Kidney capillary endothelial cell (primary cell): ENCODE results near the gene UFD1.
A peak's percentile ranks its signal among the peaks of the same experiment; 100 is the strongest.

Experiments used
- DNase-seq: peaks from one replicate; pipeline ENCODE4 v3.0.0-alpha.2; 2018; ENCODE audit warnings: low spot score

Gene UFD1

DNA sequence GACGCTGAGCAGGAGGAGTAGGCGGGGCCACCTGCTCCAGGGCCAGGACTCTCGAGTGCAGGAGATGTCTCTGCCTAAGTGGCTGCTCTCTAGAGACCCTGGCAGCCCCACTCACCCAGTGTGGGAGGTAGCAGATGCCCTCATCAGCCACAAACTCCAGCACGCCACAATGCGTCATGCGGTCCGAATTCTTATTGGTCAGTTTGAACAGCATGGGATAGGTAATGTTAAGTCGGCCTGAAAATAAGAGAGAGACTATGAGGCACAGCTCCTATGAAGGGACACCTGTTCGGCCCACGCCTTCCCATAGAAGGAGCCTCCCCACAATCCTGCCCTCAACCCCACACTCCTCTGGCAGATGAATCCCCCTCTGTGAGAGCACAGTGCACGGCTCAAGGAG is 7.4 kb downstream of the UFD1 start:
- no peak for DNase-seq

DNA sequence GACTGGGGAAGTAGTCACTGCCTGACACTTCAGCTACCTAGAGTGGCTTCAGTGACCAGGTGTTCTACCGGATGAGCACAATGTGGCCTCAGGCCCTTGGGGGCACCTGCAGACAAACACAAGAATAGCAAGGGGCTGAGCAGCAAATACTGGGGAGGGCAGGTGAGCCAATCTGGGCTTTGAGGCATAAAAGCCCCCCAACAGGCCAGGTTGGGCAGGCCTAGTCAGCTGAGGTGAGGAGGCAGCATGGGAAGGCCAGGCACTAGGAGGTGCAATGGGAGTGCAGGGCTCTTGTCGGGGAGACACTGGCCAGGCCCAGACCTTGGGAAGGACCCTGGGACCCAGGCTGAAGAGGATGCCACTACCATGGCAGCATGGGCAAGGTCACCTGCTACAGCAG is 9.0 kb downstream of the UFD1 start:
- no peak for DNase-seq

DNA sequence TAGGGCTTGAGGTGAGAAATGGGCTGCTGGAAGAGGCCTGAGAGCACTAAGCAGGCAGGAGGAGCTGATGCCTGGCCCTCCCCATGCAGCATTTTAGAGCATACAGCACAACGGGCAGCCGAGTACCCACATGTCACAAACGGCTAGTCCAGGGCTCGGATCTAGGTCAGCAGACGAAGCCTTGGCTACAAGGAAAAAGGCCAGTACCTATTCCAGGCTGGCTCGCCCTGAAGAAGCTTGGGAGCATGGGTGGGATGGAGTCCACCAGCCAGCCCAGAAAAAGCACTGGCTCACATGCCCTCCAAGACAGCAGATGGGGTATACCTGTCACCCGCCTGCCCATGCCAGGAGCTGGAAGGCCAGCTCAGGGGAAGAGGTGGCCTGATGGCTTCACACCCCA is 9.6 kb downstream of the UFD1 start:
- DNase-seq = no peak

DNA sequence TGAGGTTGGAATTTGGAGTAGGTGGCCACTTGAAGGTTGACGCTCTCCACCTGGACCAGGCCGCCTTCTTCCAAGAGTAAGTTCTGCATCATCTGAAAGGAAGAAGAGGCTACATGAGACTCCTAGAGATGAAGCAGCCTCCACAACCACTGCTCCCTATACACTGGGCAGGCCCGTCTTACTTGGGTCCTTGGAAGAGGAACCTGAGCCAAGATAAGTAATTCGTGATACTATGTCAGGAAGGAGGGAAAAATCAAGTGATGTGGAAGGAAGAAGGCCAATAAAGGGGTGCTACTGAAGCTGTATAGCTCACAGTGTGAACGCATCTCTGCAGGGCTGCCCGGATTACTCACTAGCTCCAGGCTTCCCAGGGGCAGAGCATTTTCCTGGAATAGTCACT is 11.1 kb downstream of the UFD1 start:
- no peak for DNase-seq

DNA sequence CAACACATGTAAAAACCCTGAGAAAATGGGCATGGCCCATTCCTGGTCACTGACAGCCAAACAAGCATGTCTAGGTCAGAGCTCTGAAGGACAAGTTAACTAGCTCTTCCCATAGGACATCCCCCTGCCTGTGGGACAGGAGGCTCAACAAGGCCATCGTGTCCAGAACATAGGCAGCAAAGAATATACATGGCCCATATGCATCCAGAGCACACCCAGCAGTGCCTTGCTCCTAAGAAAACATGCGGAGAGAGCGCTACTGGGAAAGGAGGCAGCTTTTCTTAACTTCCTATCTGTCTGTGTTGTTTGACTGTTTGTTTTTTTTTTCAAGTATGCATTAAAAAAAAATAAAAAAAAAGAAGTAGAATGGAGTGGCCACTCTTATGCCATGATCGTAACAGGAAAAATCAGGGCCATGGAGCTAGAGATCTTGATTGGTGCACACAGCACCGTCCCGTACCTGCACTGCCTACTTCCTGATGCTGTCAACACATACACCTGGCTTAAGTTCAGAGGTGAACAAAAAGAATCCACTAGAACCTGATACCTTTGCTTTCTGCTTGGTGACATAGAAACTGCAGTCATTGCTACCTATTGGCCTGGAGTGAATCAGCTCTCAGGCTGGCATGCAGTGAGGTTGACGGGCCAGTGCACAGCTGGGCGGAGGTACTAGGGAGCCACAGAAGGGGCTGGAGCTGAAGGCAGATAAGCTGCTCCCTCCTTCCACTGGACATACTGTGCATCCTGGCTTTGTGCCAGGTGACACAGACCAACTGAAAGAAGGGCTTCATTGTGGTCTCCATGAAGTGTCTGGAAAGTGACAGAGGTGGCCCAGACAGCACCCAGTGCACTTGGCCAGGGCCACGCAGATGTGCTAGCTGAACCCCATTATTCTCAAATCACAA is 11.9 kb downstream of the UFD1 start:
- no peak for DNase-seq

DNA sequence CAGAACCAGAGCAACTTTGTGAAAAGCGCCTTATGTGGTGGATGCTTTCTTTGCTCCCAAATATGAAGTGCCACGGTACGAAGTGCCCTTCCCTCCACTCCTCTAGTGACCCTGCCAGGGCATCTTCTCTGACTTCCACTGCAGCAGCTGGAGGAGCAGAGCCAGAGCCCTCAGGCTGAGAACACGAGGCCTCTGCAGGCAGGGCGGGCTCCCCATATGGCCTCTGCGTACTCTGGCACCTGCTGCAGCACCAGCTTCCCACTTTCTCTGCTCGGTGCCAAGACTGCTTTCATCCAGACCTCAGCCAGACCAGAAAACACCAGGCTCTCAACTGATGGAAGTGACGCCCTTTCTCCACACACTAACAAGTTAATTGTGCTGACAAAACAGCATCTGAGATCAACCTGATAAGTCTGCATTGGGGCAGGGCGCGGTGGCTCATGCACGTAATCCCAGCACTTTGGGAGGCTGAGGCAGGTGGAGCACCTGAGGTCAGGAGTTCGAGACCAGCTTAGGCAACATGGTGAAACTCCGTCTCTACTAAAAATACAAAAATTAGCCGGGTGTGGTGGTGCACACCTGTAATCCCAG is 12.8 kb downstream of the UFD1 start:
- DNase-seq = no peak

DNA sequence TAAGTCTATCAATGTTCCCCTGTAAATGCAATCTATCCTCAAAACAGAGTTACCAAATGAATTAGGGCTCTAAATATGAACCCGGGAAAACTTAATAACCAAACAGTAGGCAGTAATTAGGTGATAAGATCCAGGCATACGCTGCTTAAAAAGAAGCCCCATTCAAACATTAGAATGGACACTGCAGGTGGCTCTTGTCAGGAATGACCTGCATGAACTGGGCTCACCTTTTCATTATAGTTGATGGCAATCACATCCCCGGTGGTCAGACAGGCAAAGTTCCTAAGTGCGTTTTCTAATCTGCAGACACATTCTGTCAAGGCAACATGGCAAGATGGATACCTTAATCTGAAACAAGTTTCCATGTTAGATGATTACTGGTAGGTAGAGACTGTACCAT is 14.0 kb downstream of the UFD1 start:
- DNase-seq = no peak

DNA sequence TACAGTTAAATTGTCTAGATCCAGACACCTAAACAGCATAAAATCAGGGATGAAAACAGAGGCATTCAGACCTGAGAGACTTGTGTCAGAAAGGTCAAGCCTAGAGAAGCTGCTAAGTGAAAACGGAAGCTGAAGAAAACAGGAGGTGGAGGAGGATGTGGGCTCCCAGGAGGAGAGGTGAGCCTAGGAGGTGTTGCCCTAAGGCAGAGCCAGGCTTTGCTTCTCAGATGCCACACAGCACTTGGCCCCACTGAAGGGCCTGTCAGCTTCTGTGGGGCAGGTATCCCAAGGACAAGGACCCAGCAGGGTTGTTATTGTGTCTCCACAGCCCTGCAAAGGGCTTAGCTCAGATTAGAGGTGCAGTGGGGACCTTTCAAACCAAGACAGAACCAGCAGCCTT is 14.4 kb downstream of the UFD1 start:
- DNase-seq = no peak

DNA sequence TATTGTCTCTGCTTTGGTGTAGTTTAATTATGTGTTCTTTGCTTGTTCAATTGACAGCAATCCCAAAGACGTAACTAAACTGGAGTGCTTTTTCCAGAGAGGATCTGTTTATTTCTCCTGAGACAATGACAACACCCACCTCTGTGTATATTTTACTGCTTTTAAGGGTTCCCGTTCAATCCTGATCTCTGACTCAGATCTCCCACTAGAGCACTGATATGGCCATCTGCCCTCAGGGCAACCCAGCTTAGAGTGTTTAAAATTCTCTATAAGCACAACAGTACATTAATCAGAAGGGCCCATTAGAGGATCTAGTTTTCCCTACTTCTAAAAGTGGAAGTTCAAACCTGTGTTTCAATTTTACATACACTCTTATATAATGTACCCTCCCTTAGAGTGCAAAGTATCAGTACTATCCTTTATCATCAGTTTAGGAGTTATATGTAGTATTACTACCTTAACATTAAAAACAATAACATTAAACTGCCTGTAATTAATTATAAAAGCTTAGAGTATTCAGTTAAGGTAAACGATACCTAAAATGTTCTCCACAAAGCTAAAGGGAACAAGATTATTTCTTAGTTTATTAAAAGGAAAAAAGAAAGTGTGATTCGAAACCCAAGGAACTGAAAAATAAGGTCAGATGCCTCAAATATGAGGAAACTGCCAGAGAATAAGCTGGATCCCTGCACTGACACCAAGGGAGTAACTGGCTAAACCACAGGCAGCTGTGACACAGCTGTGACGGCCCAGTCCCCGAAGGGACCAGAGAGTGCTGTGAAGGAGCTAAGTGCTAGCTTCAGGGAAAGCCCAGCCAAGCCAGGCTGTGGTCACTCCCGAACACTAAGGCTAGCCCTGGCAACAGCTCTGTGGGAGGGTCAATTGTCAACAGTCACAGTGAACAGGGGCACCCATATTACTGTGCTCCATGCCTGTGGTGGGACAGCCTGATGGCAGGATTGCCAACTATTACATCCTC is 15.2 kb downstream of the UFD1 start:
- DNase-seq = no peak

DNA sequence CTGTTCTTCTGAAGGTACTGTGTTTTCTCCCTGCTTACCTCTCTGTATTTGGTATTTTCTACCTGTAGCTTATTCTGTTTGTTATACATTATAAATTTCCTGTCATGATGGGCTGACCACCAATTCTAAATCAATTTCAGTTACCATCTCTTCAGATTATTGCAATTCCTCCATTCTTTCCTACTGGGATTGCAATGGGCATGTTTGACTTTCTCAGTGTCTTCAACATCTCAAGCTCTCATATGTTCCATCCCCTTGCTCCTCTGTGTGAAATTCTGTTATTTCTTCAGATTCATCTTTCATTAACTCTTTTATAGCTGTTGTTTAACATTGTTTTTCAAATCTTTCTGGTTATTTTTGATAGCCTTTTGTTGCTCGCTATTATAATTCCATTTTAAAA is 16.0 kb downstream of the UFD1 start:
- no peak for DNase-seq

DNA sequence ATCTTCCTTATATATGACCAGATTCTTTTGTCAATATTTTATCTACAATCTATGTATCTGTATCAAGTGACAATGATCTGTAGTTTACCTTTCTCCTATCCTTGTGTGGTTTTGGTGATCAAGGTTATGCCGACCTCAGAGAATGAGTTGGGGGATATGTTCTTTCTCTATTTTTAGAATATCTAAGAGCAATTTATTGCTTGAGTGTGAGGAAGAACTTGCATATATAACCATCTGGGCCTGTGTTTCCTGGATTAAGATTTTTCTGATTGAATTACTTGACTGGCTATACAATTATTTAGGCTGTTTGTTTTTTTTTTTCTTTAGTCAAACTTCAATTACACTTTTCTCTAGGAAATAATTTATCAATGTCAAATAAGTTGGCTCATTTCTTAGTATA is 17.5 kb downstream of the UFD1 start:
- DNase-seq = no peak

DNA sequence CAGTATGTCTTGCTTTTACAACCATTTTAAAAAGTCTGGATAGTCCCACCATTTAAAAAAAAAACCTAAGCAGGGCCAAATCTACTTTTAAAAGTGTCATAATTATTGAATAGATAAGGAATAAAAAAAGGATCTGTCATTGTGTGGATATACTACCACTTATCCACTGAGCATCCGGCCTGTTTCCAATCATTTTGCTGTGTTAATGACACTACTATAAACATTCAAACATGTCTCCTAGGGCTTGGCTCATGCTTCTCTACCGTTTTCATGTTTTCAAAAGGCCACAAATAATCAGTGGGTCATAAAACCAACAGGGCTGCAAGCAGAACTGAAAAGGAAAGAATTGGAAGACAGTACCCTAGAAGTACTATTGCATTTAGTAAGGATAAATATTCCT is 19.0 kb downstream of the UFD1 start:
- no peak for DNase-seq

DNA sequence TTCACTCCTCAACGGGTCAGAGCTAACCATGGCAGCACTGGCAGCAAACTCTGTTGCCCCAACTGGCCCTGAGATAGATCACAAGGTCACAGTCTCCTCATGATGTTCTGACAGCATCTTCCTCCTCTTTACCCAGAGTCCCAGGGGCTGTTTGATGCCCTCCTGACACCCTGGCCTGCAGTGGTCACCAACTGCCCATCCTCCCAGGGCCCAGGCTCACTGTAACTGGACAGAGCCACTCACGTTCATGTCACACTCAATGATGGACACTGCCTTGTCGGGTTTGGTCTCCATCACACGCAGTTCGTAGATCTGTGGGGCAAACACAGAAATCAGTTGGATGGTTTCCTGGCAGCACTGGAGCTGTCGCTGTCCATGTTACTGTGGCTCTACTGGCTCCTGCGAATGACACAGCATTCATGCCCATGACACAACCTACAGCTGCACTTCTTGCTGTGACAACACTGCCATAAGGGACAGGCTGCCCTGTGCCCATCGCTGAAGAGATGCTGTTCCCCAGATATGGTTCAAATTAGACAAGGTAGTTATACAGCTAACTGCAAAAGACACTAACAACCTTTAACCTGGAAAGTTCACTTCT is 21.1 kb downstream of the UFD1 start:
- DNase-seq = no peak

DNA sequence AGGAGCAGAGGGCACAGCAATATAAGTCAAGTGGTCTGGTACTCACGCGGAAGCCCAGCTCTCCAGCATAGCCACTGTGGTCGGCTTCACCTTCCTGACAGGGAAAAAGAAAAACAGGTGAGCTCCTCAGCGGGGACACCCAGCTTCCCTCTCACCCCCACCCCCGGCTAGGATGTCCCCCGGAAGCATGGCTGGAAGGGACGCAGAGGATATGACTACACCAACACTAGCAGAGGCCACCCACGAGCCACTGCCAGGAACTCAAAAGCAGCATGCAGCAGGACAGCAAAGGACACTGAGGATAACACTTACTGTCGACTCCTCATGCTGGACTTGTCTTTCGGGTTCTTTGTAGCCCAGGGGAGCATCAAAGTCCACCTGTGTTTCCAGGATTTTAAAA is 22.5 kb downstream of the UFD1 start:
- no peak for DNase-seq

DNA sequence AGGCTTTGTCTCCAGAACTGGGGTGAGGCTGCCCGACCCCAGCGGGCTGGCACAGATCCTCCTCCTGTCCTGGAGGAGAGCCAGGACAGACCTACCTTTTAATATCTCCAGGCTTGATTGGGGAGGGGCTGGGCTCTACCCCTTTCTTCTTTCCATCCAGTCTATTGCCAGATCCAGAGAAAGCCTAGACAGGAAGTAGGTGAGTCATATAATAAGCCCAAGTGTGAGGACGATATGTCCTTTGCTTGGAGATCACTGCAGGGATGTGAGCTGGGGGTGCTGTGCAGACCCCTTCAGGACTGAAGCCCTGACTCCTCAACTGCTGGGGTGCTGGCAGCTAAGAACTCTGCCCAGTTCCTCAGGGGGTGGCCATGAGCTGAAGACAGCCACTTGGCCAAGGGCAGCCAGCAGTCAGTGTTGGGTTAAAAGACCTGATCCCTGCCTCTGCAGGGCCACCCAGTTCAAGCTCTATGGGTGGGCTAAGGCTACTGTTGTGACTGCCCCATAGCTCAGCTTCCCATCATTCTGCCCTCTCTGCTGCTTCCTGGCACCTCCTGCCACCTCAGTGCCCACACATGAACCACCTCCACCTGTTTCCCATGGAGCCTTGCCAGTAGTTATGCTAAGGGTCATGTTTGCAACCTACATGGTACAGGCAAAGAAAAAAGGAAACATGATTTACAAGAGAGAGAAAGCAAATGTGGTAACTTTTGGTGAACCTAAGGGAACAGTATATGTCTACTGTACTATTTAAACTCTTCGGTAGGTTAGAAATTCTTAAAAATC is 23.2 kb downstream of the UFD1 start:
- DNase-seq = peak; percentile 23

DNA sequence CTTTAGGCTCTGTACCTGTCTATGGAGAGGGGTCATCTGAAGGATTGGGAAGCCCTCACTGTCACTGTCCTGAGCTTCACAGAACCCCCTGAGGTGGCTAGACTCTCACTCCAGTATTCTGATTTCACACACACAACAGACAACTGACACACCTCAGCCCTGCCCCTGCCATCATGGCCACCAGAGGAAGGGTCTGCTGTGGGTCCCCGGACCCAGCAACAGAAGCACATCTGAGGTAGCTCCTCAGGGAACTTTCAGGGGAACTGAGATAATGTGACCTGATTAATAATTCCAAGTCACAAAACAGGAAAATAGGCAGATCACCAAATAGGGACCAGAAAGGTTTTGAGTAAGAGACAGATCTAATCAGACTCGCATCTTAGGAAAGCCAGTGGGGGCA is 24.0 kb downstream of the UFD1 start:
- no peak for DNase-seq

DNA sequence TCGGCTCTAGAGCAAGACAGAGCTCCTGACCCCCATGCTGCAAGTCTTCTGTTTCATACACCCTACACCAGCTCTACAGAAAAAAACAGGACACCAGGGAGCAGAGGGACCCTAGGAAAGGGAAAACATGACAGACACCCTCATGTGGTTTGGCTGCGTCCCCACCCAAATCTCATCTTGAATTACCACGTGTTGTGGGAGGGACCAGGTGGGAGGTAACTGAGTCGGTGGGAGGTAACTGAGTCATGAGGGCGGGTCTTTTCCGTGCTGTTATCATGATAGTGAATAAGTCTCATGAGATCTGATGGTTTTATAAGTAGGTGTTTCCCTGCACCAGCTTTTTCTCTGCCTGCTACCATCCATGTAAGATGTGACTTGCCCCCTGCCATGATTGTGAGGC is 24.8 kb downstream of the UFD1 start:
- no peak for DNase-seq

DNA sequence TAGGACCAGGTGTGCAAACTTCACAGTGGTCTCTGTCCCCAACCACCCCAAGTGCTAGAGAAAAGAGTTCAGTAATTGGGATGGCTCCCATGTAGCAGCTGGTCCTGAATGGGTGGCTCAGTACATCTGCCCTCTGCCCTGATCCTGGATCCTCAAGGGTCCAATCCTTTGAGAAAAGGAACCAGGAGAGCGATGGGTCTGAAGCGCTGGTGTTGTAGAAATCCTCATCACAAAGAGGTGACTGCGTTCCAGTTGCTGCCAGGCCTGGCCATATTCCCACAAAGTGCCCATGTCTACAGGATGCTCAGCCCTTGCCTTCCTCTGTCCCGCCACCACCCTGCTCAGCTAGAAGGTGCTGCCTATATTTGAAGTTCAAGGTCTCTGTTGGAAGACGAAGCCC is 25.3 kb downstream of the UFD1 start:
- DNase-seq = no peak

DNA sequence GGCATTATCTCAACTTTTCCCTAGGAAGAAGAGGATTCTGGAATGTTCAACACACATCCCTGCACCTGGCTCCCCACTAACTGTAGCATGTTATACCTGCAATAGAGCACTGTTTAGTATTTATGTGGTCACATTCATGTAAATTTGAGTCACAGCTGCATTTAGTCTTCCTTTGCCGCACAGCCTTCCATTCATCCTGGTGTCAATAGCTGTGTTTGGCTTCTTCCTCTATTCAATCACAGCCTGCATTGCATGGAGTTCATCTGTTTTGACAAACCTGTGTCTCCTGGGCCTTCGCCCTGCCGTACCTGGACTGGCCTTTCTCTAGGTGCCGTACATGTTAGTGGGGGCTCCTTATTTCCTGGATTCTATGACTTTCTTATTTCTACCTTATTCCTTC is 27.4 kb downstream of the UFD1 start:
- DNase-seq = no peak

DNA sequence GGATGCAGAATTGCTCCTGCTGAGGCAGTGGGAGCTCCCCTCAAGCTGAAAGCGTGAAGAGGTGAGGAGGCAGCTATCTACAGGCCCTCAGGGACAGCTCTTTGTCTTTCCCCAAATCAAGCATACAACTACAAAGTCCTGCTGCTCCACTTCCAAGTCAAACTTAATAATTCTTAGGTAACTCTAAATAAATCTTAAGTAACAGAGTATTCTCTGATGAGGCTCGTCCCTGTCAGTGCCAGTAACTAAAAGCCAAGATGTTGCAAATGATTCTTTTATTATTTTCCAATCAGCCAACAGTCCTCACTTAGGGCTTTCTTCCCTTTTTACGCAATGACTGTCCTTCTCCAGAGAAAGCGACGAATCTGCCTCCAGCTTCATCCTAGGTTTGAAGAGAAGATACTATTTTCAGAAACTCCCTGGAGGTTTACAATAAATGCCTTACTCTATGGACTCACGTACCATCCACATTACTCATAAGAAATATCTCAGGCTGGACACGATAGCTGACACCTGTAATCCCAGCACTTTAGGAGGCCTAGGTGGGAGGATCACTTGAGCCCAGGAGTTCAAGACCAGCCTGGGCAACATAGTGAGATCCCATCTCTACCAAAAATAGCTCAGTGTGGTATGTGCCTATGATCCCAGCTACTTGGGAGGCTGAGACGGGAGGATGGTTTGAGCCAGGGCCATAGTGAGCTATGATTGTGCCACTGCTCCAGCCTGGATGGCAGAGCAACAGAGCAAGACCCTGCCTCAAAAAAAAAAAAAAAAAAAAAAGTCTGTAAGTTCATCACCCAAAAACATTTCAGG is 28.4 kb downstream of the UFD1 start:
- no peak for DNase-seq

DNA sequence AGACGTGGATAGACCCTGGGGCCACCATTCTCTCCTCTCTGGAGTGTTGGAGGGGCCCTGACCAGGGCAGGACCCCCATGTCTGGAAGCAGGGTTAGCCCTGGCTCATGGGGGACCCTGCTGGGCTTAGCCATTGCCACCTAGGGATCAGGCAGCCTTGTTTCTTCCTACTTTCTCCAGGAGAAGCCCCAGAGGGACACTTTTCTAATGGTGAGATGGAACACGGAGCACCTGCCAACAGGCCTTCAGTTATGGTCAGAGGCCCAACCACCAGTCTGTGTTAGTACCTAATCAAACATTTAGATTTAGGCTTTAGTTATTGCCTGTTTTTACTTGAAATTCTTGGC is 29.6 kb downstream of the UFD1 start:
- DNase-seq = no peak
